Glutamatergic neuron (in vitro differentiated cells): ENCODE measurements around the gene APLN. TPM values are rescaled to one million over a fixed set of nuclear protein-coding genes. Genes with fewer than 3 reads are reported as not detected.

Experiments used
- DNase-seq: peaks from one replicate; pipeline ENCODE4 v3.0.0; 2022
- H3K27ac Mint-ChIP-seq: one replicate; pipeline ENCODE4 v1.8.0; 2020; ENCODE audit warnings: mild to moderate bottlenecking, mixed read lengths, inconsistent platforms; ENCODE audit not compliant: unreplicated experiment
- H3K27me3 Mint-ChIP-seq: one replicate; pipeline ENCODE4 v1.8.0; 2020; ENCODE audit warnings: mild to moderate bottlenecking, moderate library complexity, mixed read lengths, inconsistent platforms; ENCODE audit not compliant: unreplicated experiment
- H3K36me3 Mint-ChIP-seq: one replicate; pipeline ENCODE4 v1.8.0; 2020; ENCODE audit warnings: mild to moderate bottlenecking, mixed read lengths, inconsistent platforms; ENCODE audit not compliant: unreplicated experiment
- H3K4me1 Mint-ChIP-seq: one replicate; pipeline ENCODE4 v1.8.0; 2020; ENCODE audit warnings: mild to moderate bottlenecking, low read depth, mixed read lengths, inconsistent platforms; ENCODE audit not compliant: unreplicated experiment
- H3K4me3 Mint-ChIP-seq: one replicate; pipeline ENCODE4 v1.8.0; 2020; ENCODE audit warnings: mild to moderate bottlenecking, mixed read lengths, inconsistent platforms; ENCODE audit not compliant: unreplicated experiment
- H3K9me3 Mint-ChIP-seq: one replicate; pipeline ENCODE4 v1.8.0; 2020; ENCODE audit warnings: mild to moderate bottlenecking, moderate library complexity, mixed read lengths, inconsistent platforms; ENCODE audit not compliant: unreplicated experiment
- CTCF ChIP-seq: fragments of 200-600 bp; sonication (generic); IDR thresholded peaks from one replicate; pipeline ENCODE4 v1.5.0; 2021; ENCODE audit not compliant: partially characterized antibody, unreplicated experiment
- total RNA-seq: library from RNA; stranded (reverse); fragmentation: NEBNext Ultra II Directional; extraction: Animal tissue kit (Norgen Biotek cat#: 25700); gene quantifications from one replicate; pipeline ENCODE4 v1.2.1, GENCODE V29; 2021; ENCODE audit not compliant: unreplicated experiment

APLN gene
- total RNA-seq, 1 donor from 2014 or later = not detected

- DNase-seq = no peak
- no peaks in the 10 kb centered on the region for H3K27me3 Mint-ChIP-seq
- no peaks in the 10 kb centered on the region for H3K9me3 Mint-ChIP-seq
- no peak overlapping the region for H3K4me3 Mint-ChIP-seq
- no peaks in the 10 kb centered on the region for H3K36me3 Mint-ChIP-seq
- H3K4me1 Mint-ChIP-seq = no peaks in the 10 kb centered on the region
- no peak overlapping the region for H3K27ac Mint-ChIP-seq
- no peak for TF ChIP-seq CTCF
Measured at GRCh38 chrX:129697204-129697829, 42.6 kb upstream of the APLN start.

GRCh38 chrX:129696463-129697155 lies 41.9 kb upstream of the APLN start:
- DNase-seq = no peak
- TF ChIP-seq CTCF = no peak
- Mint-ChIP-seq H3K9me3 (no peaks in the 10 kb centered on the region), H3K27me3 (no peaks in the 10 kb centered on the region), H3K36me3 (no peaks in the 10 kb centered on the region), H3K27ac (no peak overlapping the region), H3K4me3 (no peak overlapping the region), H3K4me1 (no peaks in the 10 kb centered on the region)

DNA sequence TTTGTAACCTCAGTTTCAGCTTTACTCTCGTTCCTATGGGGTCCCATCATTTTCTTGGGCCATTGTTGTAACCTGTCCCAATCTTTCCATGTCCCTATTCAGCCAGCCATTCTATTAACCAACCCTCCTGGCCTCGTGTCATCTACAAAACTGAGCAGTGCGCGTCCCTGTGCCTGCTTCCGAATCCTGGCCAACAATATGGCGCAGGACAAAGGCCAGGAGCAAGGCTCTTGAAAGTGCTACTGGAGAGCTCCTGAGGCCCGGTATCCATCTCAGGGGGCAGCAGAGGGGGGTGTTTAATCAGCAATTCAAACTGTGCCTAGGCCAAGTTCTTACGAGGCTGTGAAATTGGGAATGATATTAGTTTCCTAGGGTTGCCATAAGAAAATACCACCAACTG lies 41.2 kb upstream of the APLN start:
- Mint-ChIP-seq H3K27me3 (no peaks in the 10 kb centered on the region), H3K4me3 (no peak overlapping the region), H3K9me3 (no peaks in the 10 kb centered on the region), H3K4me1 (no peaks in the 10 kb centered on the region), H3K36me3 (no peaks in the 10 kb centered on the region), H3K27ac (no peak overlapping the region)
- TF ChIP-seq CTCF = no peak
- no peak for DNase-seq

- Mint-ChIP-seq H3K27me3 (no peaks in the 10 kb centered on the region), H3K4me3 (no peak overlapping the region), H3K36me3 (no peaks in the 10 kb centered on the region), H3K4me1 (no peaks in the 10 kb centered on the region), H3K27ac (no peak overlapping the region), H3K9me3 (no peaks in the 10 kb centered on the region)
- TF ChIP-seq CTCF = no peak
- DNase-seq = no peak
Measured at GRCh38 chrX:129695535-129695934, 40.8 kb upstream of the APLN start.

DNA sequence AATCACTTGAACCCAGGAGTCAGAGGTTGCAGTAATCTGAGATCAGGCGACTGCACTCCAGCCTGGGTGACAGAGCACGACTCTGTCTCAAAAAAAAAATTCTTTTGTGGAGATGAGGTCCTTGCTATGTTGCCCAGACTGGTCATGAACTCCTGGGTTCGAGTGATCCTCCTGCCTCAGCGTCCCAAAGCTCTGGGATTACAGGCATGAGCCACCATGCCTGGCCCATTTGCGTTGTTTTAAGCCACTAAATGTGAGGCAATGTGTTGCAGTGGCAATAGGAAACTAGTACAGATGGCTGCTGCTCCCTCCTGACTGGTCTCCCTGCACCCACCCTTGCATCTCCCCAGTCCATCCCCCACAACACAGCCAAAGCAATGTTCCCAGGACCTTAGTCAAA lies 40.0 kb upstream of the APLN start:
- no peak overlapping the region for H3K27ac Mint-ChIP-seq
- TF ChIP-seq CTCF = no peak
- H3K4me3 Mint-ChIP-seq = no peak overlapping the region
- no peaks in the 10 kb centered on the region for H3K36me3 Mint-ChIP-seq
- no peaks in the 10 kb centered on the region for H3K9me3 Mint-ChIP-seq
- DNase-seq = no peak
- H3K4me1 Mint-ChIP-seq = no peaks in the 10 kb centered on the region
- no peaks in the 10 kb centered on the region for H3K27me3 Mint-ChIP-seq
